ENCODE measurements around the gene DYRK4. TPM values are rescaled to one million over a fixed set of nuclear protein-coding genes. Genes with fewer than 3 reads are reported as not detected.

Gene DYRK4
- total RNA-seq, 1 donor, result 34.2 TPM

DNA sequence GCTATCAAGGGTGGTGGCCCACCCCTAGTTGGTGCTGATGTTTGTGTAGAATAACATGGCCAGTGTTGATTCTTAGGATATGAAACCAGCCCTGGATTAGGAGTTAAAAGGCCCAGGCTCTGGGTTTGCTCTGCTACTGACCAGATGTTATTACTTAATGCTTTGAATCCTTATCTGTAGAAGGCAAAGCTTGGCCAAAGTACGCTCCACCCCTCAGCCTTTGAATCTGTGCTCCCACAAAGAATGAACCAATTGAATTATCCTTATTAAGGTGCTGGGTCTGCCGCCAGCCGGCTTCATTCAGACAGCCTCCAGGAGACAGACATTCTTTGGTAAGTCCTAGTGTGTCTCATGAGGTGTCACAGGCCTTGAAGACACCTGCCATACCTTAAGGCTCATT, 45.0 kb downstream of the DYRK4 start:
- DNase-seq (ENCODE audit: low read depth), result peak; percentile 54
- no peak for TF ChIP-seq CTCF (IDR thresholded peaks at IDR 0.05; ENCODE audit: insufficient read depth, low read length)
- H3K4me3 ChIP-seq (ENCODE audit: low read depth, low read length), result no peak overlapping the region

DNA sequence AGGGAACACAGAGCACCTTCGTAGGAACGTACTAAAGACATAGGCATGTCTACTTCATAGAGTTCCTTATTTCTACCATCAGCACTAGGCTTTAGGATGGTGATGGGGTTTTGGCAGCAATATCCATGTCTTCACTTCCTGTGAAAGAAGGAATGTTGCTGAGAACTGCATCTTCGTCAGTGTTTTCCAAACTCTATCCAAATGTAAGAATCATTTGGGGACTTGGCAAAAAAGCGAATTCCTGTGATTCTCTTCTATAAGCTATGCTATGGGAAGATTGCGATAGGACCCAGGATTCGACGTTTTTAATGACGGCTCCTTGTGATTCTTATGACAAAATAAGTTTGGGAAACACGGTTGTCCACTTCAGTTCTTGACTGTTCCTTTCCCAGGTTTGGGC, 47.1 kb downstream of the DYRK4 start:
- DNase-seq (ENCODE audit: low read depth), result no peak
- no peak for TF ChIP-seq CTCF (IDR thresholded peaks at IDR 0.05; ENCODE audit: insufficient read depth, low read length)
- no peak overlapping the region for H3K4me3 ChIP-seq (ENCODE audit: low read depth, low read length)

DNA sequence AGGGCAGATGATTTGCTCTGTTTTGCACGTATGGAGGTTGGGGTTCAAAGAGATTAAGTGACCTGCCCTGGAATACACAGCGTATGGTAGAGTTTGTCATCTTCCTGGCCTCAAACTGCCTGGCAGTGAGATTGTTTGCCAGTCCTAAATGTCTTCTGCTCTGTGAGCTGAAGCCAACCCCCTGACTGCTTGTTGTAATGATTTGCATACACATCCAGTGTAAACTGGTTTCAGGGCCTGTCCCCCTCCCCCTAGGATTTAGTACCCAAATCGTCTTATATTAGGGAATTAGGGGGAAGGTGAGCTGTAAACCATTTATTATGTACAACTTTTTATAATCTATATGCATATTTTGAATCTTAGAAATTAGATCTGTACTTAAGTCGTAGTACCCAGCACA, 48.5 kb downstream of the DYRK4 start:
- H3K4me3 ChIP-seq (ENCODE audit: low read depth, low read length), result no peak overlapping the region
- TF ChIP-seq CTCF (IDR thresholded peaks at IDR 0.05; ENCODE audit: insufficient read depth, low read length), result no peak
- no peak for DNase-seq (ENCODE audit: low read depth)

GRCh38 chr12:4615667-4616066, 53.7 kb downstream of the DYRK4 start:
- DNase-seq (ENCODE audit: low read depth), result no peak
- TF ChIP-seq CTCF (IDR thresholded peaks at IDR 0.05; ENCODE audit: insufficient read depth, low read length), result no peak
- H3K4me3 ChIP-seq (ENCODE audit: low read depth, low read length), result no peak overlapping the region

- no peak overlapping the region for H3K4me3 ChIP-seq (ENCODE audit: low read depth, low read length)
- no peak for DNase-seq (ENCODE audit: low read depth)
- no peak for TF ChIP-seq CTCF (IDR thresholded peaks at IDR 0.05; ENCODE audit: insufficient read depth, low read length)
Observed at GRCh38 chr12:4621511-4621910, 59.5 kb downstream of the DYRK4 start.

DNA sequence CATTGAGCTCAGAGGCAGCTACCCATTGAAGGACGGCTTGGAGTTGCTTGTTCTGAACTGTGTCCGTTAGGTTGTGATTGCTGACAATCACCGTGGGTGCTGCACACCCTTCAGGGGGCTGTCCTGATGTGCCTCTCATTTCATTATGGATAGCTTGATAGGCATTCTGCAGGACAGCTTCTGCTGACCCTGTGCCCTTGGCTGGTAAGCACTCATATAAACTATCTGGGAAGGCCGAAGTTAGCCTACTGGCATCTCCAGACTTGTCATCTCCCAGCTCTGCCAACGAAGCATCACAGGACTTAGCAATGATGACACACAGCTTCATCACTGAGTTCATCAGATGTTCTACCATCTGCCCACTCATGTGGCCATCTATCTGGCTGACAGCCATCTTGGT, 64.5 kb downstream of the DYRK4 start:
- no peak for TF ChIP-seq CTCF (IDR thresholded peaks at IDR 0.05; ENCODE audit: insufficient read depth, low read length)
- DNase-seq (ENCODE audit: low read depth), result no peak
- no peak overlapping the region for H3K4me3 ChIP-seq (ENCODE audit: low read depth, low read length)

- no peak for DNase-seq (ENCODE audit: low read depth)
- TF ChIP-seq CTCF (IDR thresholded peaks at IDR 0.05; ENCODE audit: insufficient read depth, low read length), result no peak
- H3K4me3 ChIP-seq (ENCODE audit: low read depth, low read length), result no peak overlapping the region
Observed at GRCh38 chr12:4628406-4628805, 66.4 kb downstream of the DYRK4 start.
